Measurements from ENCODE around the gene NPAS2. TPM values are rescaled to one million over a fixed set of nuclear protein-coding genes. Genes with fewer than 3 reads are reported as not detected.

Gene NPAS2
- total RNA-seq, 1 experiment from 2014 or later: 20.4 TPM

GRCh38 chr2:100960688-100961087 is 140.7 kb downstream of the NPAS2 start (continued):
- no peak for TF ChIP-seq CTCF (IDR thresholded peaks at IDR 0.05 in 2 of 3, conservative IDR thresholded peaks at IDR 0.05 in 1 of 3; ENCODE audit: borderline replicate concordance in 1 of 3, insufficient read depth in 1 of 3, low read depth in 2 of 3, low read length in 2 of 3)
- no peak for TF ChIP-seq EGR1 (IDR thresholded peaks at IDR 0.05; ENCODE audit: low read depth)
- TF ChIP-seq EZH2 (IDR thresholded peaks at IDR 0.05): no peak
- no peak for TF ChIP-seq JUND (IDR thresholded peaks at IDR 0.05)
- TF ChIP-seq YY1 (IDR thresholded peaks at IDR 0.05; ENCODE audit: extremely low read depth, insufficient replicate concordance, low read depth, low read length): no peak

- Histone ChIP-seq H3K9me3 (ENCODE audit: control insufficient read depth in 1 of 2, insufficient read depth in 1 of 2, low read depth in 1 of 2, low read length in 2 of 2) (no peaks in the 10 kb centered on the region), H3K79me2 (ENCODE audit: insufficient read depth, low read length) (no peaks in the 10 kb centered on the region), H3K4me1 (ENCODE audit: control insufficient read depth in 1 of 2, insufficient read depth in 2 of 2, low read length in 2 of 2) (no peaks in the 10 kb centered on the region), H3K4me3 (replicated peaks in 1 of 2; ENCODE audit: low read depth in 1 of 2, low read length in 2 of 2) (no peak overlapping the region), H3K27me3 (ENCODE audit: insufficient read depth, low read length) (no peaks in the 10 kb centered on the region), H4K20me1 (ENCODE audit: insufficient read depth) (no peaks in the 10 kb centered on the region), H3K4me2 (ENCODE audit: low read length) (no peak overlapping the region), H3K36me3 (ENCODE audit: control insufficient read depth in 1 of 2, insufficient read depth in 2 of 2, low read length in 2 of 2) (no peaks in the 10 kb centered on the region), H3K9me2 (ENCODE audit: insufficient read depth) (no peaks in the 10 kb centered on the region), H3K9ac (ENCODE audit: low read length) (no peak overlapping the region), H2AFZ (ENCODE audit: low read depth, low read length, poor library complexity, severe bottlenecking) (no peak overlapping the region), H3K27ac (ENCODE audit: low read depth, low read length) (no peak overlapping the region)
- ChIA-PET RAD21 (ENCODE audit: low non-redundant PET in 1 of 2, low total read pairs in 2 of 2, uncharacterized antibody in 2 of 2, unreplicated experiment in 2 of 2) (no interaction called here), CTCF (no interaction called here), POLR2A (no interaction called here)
- DNase-seq (ENCODE audit: low read depth, low spot score) (no peak), ATAC-seq (no peak)
- no TSS peak for BruUV-seq (replicated peaks)
- intact Hi-C loops (cut with micrococcal nuclease): no loop called here
- no peak for TF ChIP-seq MAX (IDR thresholded peaks at IDR 0.05)
- TF ChIP-seq JUND (IDR thresholded peaks at IDR 0.05): no peak
- TF ChIP-seq TCF7L2 (IDR thresholded peaks at IDR 0.05; ENCODE audit: borderline replicate concordance, extremely low read depth, insufficient read depth, insufficient read length): no peak
- TF ChIP-seq ZFX (IDR thresholded peaks at IDR 0.05): no peak
- TF ChIP-seq CBX3 (IDR thresholded peaks at IDR 0.05; ENCODE audit: low read depth): no peak
- TF ChIP-seq EZH2 (IDR thresholded peaks at IDR 0.05): no peak
- no peak for TF ChIP-seq SRF (IDR thresholded peaks at IDR 0.05; ENCODE audit: low read depth)
- no peak for TF ChIP-seq EGR1 (IDR thresholded peaks at IDR 0.05; ENCODE audit: low read depth)
- TF ChIP-seq RAD21 (IDR thresholded peaks at IDR 0.05; ENCODE audit: low read depth): no peak
- TF ChIP-seq REST (IDR thresholded peaks at IDR 0.05; ENCODE audit: low read depth): no peak
- TF ChIP-seq CEBPB (IDR thresholded peaks at IDR 0.05; ENCODE audit: low read depth): no peak
- TF ChIP-seq ZBTB33 (IDR thresholded peaks at IDR 0.05; ENCODE audit: extremely low read depth, insufficient replicate concordance, low read length): no peak
- TF ChIP-seq SP1 (IDR thresholded peaks at IDR 0.05; ENCODE audit: low read depth): no peak
- TF ChIP-seq ATF3 (IDR thresholded peaks at IDR 0.05): no peak
- no peak for TF ChIP-seq EZH2phosphoT487 (IDR thresholded peaks at IDR 0.05; ENCODE audit: borderline replicate concordance)
- TF ChIP-seq YY1 (IDR thresholded peaks at IDR 0.05; ENCODE audit: extremely low read depth, insufficient replicate concordance, low read depth, low read length): no peak
- no peak for TF ChIP-seq SIN3A (IDR thresholded peaks at IDR 0.05; ENCODE audit: low read depth)
These were observed 142.6 kb downstream of the NPAS2 start for GRCh38 chr2:100962366-100963025.

Data from HCT116 (cell line).